GM21786 (cell line): ENCODE data around the gene INHBB.
"Not testable (repeated sequence)": the region's sequence is repeated elsewhere in the genome, so short reads cannot be mapped to it uniquely, and the experiment has no call there.

Source experiments
- ATAC-seq: cut with Tn5 transposase; IDR thresholded peaks from one replicate; pipeline ENCODE4 v1.9.1; 2021; ENCODE audit not compliant: unreplicated experiment

Gene INHBB

GRCh38 chr2:120346026-120346666 lies at the start of gene INHBB:
INHBB (plus strand) TSS chr2:120346136; CDS start chr2:120346189, 53 bp downstream.
- no peak for ATAC-seq

GRCh38 chr2:120298173-120298835 lies 47.6 kb upstream of the INHBB start:
- ATAC-seq = no peak

- ATAC-seq = no peak
These were observed 46.9 kb upstream of the INHBB start for GRCh38 chr2:120299004-120299403.

GRCh38 chr2:120299561-120299960 lies 46.4 kb upstream of the INHBB start:
- ATAC-seq = no peak

GRCh38 chr2:120300385-120300784 lies 45.6 kb upstream of the INHBB start:
- ATAC-seq = no peak

GRCh38 chr2:120301284-120301683 lies 44.7 kb upstream of the INHBB start:
- ATAC-seq = no peak

- no peak for ATAC-seq
These were observed 43.6 kb upstream of the INHBB start for GRCh38 chr2:120302301-120302700.

- ATAC-seq = no peak
These were observed 42.8 kb upstream of the INHBB start for GRCh38 chr2:120303177-120303576.

- no peak for ATAC-seq
These were observed 40.6 kb upstream of the INHBB start for GRCh38 chr2:120305296-120305695.

GRCh38 chr2:120305937-120306490 lies 39.9 kb upstream of the INHBB start:
- no peak for ATAC-seq

- no peak for ATAC-seq
These were observed 38.5 kb upstream of the INHBB start for GRCh38 chr2:120307482-120307881.

GRCh38 chr2:120308038-120308910 lies 37.7 kb upstream of the INHBB start:
- ATAC-seq = peak; percentile 60

- peak; percentile 49 for ATAC-seq
These were observed 35.8 kb upstream of the INHBB start for GRCh38 chr2:120310136-120310535.

GRCh38 chr2:120310841-120311240 lies 35.1 kb upstream of the INHBB start:
- not testable (repeated sequence) for ATAC-seq

- no peak for ATAC-seq
These were observed 33.9 kb upstream of the INHBB start for GRCh38 chr2:120312076-120312475.

- no peak for ATAC-seq
These were observed 32.9 kb upstream of the INHBB start for GRCh38 chr2:120312860-120313694.

GRCh38 chr2:120313695-120314615 lies 32.0 kb upstream of the INHBB start:
- no peak for ATAC-seq

GRCh38 chr2:120314690-120315366 lies 31.1 kb upstream of the INHBB start:
- no peak for ATAC-seq
